ENCODE results near the gene PAIP1. TPM values are rescaled to one million over a fixed set of nuclear protein-coding genes. Genes with fewer than 3 reads are reported as not detected.

Gene PAIP1
- total RNA-seq, 4 donors from 2014 or later = 123 to 184 (median 161) TPM

DNA sequence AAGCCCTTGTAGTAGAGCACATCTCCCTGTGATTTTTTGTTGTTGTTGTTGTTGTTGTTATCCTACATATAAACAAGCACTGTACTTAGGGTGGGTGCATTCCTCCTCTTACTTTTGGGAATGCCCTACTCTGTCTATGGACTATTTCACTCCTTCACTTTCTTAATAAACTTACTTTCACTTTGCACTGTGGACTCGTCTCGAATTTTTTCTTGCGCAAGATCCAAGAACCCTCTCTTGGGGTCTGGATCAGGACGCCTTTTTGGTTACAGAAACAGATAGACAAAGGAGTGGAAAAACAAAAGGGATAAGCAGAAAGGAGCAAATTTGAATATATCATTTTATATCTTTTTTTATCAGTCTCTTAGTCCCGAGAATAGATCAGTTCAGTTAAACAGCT is 14.4 kb upstream of the PAIP1 start:
- peaks cover 21 to 25% of the 10 kb centered on the region in 2 donors for H3K4me1 ChIP-seq
- H3K27me3 ChIP-seq = no peaks in the 10 kb centered on the region
- in situ Hi-C loops (cut with MboI; ENCODE audit: low sequenced_read_pairs in 4 of 4) (no loop called here), intact Hi-C loops (cut with DNase I; ENCODE audit: low total_unique reads) (no loop called here)
- no peaks in the 10 kb centered on the region for H3K9me3 ChIP-seq
- no peak for DNase-seq
- H3K4me3 ChIP-seq = peak overlapping the region in 1 of 4 donors; percentile 8
- no peak for ATAC-seq
- H3K36me3 ChIP-seq = no peaks in the 10 kb centered on the region
- H3K27ac ChIP-seq = peak overlapping the region; percentile 47 to 64 (median 54)
- no peak for TF ChIP-seq POLR2A (IDR thresholded peaks at IDR 0.05)
- TF ChIP-seq, protein P1, sequence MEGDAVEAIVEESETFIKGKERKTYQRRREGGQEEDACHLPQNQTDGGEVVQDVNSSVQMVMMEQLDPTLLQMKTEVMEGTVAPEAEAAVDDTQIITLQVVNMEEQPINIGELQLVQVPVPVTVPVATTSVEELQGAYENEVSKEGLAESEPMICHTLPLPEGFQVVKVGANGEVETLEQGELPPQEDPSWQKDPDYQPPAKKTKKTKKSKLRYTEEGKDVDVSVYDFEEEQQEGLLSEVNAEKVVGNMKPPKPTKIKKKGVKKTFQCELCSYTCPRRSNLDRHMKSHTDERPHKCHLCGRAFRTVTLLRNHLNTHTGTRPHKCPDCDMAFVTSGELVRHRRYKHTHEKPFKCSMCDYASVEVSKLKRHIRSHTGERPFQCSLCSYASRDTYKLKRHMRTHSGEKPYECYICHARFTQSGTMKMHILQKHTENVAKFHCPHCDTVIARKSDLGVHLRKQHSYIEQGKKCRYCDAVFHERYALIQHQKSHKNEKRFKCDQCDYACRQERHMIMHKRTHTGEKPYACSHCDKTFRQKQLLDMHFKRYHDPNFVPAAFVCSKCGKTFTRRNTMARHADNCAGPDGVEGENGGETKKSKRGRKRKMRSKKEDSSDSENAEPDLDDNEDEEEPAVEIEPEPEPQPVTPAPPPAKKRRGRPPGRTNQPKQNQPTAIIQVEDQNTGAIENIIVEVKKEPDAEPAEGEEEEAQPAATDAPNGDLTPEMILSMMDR (IDR thresholded peaks at IDR 0.05 in 4 of 5, conservative IDR thresholded peaks at IDR 0.05 in 1 of 5) = no peak

DNA sequence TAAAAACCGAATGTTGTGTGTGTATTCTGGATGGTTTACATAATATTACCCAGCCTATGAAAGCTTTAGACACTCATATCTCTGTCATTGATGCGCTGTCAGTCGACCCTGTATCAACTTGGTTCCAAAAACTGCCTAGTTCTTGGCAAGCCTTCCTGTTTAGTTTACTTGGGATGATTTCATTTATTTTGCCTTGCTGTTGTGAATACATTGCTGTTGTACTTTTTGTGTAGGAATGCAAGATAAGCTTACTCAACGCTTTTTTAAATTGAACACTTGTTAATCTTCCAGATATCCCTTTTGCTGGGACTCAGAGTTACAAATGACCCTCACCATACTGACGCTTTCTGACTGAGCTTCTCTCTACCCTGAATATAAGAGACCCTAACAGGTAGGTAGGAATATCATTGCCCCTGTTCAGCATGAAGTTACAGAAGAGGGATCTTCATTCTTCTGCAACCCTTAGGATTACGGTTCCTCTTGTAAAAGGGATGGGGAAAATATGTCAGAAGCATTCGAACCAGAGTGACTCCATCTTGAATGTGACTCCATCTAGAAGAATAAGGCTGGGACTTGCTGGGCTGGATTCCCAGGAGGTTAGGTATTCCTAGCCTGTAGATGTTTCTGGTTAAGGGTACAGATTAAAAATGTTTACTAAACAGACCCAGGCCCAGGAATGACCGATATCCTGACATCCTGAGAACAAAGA is 13.7 kb upstream of the PAIP1 start:
- Histone ChIP-seq H3K9me3 (no peaks in the 10 kb centered on the region), H3K27ac (peak overlapping the region in 2 of 4 donors; percentile 51 to 56), H3K36me3 (no peaks in the 10 kb centered on the region), H3K27me3 (no peaks in the 10 kb centered on the region), H3K4me3 (no peak overlapping the region), H3K4me1 (peaks cover 26% of the 10 kb centered on the region in 2 donors)
- no peak for TF ChIP-seq POLR2A (IDR thresholded peaks at IDR 0.05)
- TF ChIP-seq, protein P1 (IDR thresholded peaks at IDR 0.05 in 4 of 5, conservative IDR thresholded peaks at IDR 0.05 in 1 of 5) = no peak
- DNase-seq = no peak
- intact Hi-C loops (cut with DNase I; ENCODE audit: low total_unique reads) (no loop called here), in situ Hi-C loops (cut with MboI; ENCODE audit: low sequenced_read_pairs in 4 of 4) (no loop called here)
- ATAC-seq = no peak

DNA sequence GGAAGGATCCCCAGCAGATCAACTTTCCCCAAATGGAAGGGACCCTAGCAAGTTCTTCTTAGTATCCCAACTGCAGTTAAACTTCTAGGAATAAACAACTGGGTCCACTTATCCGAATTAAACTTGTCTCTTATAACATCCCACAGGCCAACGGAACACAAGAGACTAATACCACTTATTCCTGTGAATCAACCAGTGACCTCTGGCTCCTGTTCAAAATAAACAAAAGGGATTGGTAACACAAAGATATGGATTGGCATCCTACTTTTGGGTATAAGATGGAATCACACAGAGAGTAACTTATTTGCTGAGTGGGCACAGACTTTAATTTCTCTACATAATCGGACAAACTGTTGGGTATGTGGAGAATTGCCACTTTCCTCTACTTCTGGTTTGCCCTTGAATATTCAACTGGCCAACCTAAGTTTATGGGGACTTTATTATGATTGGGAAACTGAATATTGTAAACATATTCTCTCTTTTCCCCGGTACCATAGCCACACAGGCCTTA is 12.4 kb upstream of the PAIP1 start:
- TF ChIP-seq, protein P1 (IDR thresholded peaks at IDR 0.05 in 4 of 5, conservative IDR thresholded peaks at IDR 0.05 in 1 of 5) = no peak
- TF ChIP-seq POLR2A (IDR thresholded peaks at IDR 0.05) = no peak
- no peaks in the 10 kb centered on the region for H3K9me3 ChIP-seq
- no peaks in the 10 kb centered on the region for H3K27me3 ChIP-seq
- no peak overlapping the region for H3K27ac ChIP-seq
- intact Hi-C loops (cut with DNase I; ENCODE audit: low total_unique reads) = no loop called here
- no peak for ATAC-seq
- in situ Hi-C loops (cut with MboI; ENCODE audit: low sequenced_read_pairs in 4 of 4) = no loop called here
- H3K4me1 ChIP-seq = peaks cover 28 to 29% of the 10 kb centered on the region in 2 donors
- no peak overlapping the region for H3K4me3 ChIP-seq
- DNase-seq = no peak
- H3K36me3 ChIP-seq = no peaks in the 10 kb centered on the region

DNA sequence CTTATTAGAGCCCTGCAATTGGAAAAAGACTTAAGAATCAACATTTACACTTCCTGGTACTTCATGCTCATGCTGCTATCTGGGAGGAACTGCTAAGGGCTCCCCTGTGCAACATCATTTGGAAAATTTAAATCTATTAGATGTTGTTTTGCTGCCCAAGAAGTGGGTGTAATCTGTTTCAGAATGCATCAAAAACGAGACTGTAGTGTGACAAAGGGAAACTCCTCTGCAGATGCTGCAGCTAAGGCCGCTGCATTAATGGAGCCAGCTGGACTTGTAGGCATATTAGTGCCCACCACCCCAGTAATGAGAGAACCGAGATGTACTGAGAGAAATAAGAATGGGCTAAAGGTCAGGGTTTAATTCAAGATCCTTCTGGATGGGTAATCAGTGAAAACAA is 11.1 kb upstream of the PAIP1 start:
- no peaks in the 10 kb centered on the region for H3K9me3 ChIP-seq
- peaks cover 21 to 27% of the 10 kb centered on the region in 2 donors for H3K4me1 ChIP-seq
- H3K27ac ChIP-seq = no peak overlapping the region
- in situ Hi-C loops (cut with MboI; ENCODE audit: low sequenced_read_pairs in 4 of 4) (no loop called here), intact Hi-C loops (cut with DNase I; ENCODE audit: low total_unique reads) (no loop called here)
- ATAC-seq (no peak), DNase-seq (no peak)
- H3K4me3 ChIP-seq = no peak overlapping the region
- no peak for TF ChIP-seq POLR2A (IDR thresholded peaks at IDR 0.05)
- TF ChIP-seq, protein P1 (IDR thresholded peaks at IDR 0.05 in 4 of 5, conservative IDR thresholded peaks at IDR 0.05 in 1 of 5) = no peak
- no peaks in the 10 kb centered on the region for H3K27me3 ChIP-seq
- no peaks in the 10 kb centered on the region for H3K36me3 ChIP-seq
